ENCODE data around the gene S100A1. TPM values are rescaled to one million over a fixed set of nuclear protein-coding genes. Genes with fewer than 3 reads are reported as not detected.
A peak's percentile ranks its signal among the peaks of the same experiment; 100 is the strongest.

S100A1 gene
- total and polyA plus RNA-seq, 2 of the 13 experiments (the other 11 are each of a cell fraction or from before 2014, with no cell fraction given), result 120 to 251 TPM

DNA sequence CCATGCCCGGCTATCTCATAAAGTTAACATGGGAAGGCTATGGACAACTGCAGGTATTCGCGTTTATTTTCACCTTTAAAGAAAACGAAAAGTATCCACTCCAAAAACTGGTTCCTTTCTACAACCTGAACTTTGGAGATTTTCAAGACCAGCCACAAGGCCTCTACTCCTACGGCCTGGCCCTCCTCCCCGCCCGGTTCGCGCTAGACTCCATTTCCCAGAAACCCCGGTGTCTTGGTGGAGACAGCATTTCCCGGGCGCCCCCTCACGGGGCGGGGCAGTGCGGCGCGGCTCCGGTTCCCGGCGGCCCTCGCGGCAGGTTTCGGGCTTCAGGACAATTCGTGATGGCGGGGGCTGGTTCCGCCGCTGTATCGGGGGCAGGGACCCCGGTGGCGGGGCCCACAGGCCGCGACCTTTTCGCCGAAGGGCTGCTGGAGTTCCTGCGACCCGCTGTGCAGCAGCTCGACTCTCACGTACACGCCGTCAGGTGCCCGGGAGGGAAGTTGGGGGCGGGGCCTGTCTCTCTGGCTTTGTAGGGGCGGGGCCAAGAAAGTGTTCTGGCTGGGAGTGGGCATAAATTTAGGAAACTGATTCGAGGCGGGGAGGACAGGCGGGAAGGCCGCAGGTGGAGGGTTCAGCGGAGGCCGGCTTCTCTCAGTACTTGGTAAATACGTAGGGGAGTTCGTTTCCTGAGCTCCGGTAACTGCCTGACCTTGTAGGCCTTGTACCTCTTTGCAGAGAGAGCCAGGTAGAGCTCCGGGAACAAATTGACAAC, 30.4 kb downstream of the S100A1 start, which contains the start of gene SNAPIN (continued):
- TF ChIP-seq PITX1 (CRISPR knock-in tag; IDR thresholded peaks at IDR 0.05) (0 out of 2 replicates have a peak, but pooled peaks have one; percentile 43), FOSL1 (CRISPR knock-in tag; IDR thresholded peaks at IDR 0.05; ENCODE audit: borderline replicate concordance) (no peak), ZNF383 (CRISPR knock-in tag; IDR thresholded peaks at IDR 0.05; ENCODE audit: borderline replicate concordance) (no peak), ZIK1 (CRISPR knock-in tag; IDR thresholded peaks at IDR 0.05; ENCODE audit: borderline replicate concordance, low read depth) (no peak), ZNF883 (CRISPR knock-in tag; IDR thresholded peaks at IDR 0.05; ENCODE audit: not compliant biosample characterization) (peak; percentile 64), HIVEP1 (CRISPR knock-in tag; IDR thresholded peaks at IDR 0.05) (no peak), HNRNPL (IDR thresholded peaks at IDR 0.05; ENCODE audit: low read depth, low read length) (no peak), FOXA3 (CRISPR knock-in tag; IDR thresholded peaks at IDR 0.05) (no peak; the same call in none of the 2 replicates), POLR2A (IDR thresholded peaks at IDR 0.05; ENCODE audit: insufficient read depth in 1 of 2, low read depth in 2 of 2, low read length in 2 of 2) (peak; percentile 51 to 78; a peak in 3 of 4 replicates), TMF1 (CRISPR knock-in tag; IDR thresholded peaks at IDR 0.05; ENCODE audit: low read depth) (no peak), BORCS8-MEF2B (CRISPR knock-in tag; IDR thresholded peaks at IDR 0.05) (0 out of 2 replicates have a peak, but pooled peaks have one; percentile 18), ZNF138 (CRISPR knock-in tag; IDR thresholded peaks at IDR 0.05; ENCODE audit: low read depth) (no peak), TBL1XR1 (IDR thresholded peaks at IDR 0.05; ENCODE audit: borderline replicate concordance, low read length, partially characterized antibody) (no peak), FOXP1 (IDR thresholded peaks at IDR 0.05) (no peak), FOXP1 (CRISPR knock-in tag; IDR thresholded peaks at IDR 0.05) (no peak), ZNF567 (CRISPR knock-in tag; IDR thresholded peaks at IDR 0.05; ENCODE audit: borderline replicate concordance) (no peak), KMT2B (CRISPR knock-in tag; IDR thresholded peaks at IDR 0.05) (peak; percentile 84), ZNF354B (CRISPR knock-in tag; IDR thresholded peaks at IDR 0.05) (no peak), GZF1 (CRISPR knock-in tag; IDR thresholded peaks at IDR 0.05) (no peak)
- TF ChIP-seq, protein P1, sequence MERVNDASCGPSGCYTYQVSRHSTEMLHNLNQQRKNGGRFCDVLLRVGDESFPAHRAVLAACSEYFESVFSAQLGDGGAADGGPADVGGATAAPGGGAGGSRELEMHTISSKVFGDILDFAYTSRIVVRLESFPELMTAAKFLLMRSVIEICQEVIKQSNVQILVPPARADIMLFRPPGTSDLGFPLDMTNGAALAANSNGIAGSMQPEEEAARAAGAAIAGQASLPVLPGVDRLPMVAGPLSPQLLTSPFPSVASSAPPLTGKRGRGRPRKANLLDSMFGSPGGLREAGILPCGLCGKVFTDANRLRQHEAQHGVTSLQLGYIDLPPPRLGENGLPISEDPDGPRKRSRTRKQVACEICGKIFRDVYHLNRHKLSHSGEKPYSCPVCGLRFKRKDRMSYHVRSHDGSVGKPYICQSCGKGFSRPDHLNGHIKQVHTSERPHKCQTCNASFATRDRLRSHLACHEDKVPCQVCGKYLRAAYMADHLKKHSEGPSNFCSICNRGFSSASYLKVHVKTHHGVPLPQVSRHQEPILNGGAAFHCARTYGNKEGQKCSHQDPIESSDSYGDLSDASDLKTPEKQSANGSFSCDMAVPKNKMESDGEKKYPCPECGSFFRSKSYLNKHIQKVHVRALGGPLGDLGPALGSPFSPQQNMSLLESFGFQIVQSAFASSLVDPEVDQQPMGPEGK (CRISPR knock-in tag; IDR thresholded peaks at IDR 0.05), result peak; percentile 86
- TF ChIP-seq, protein P2, sequence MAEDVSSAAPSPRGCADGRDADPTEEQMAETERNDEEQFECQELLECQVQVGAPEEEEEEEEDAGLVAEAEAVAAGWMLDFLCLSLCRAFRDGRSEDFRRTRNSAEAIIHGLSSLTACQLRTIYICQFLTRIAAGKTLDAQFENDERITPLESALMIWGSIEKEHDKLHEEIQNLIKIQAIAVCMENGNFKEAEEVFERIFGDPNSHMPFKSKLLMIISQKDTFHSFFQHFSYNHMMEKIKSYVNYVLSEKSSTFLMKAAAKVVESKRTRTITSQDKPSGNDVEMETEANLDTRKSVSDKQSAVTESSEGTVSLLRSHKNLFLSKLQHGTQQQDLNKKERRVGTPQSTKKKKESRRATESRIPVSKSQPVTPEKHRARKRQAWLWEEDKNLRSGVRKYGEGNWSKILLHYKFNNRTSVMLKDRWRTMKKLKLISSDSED (CRISPR knock-in tag; IDR thresholded peaks at IDR 0.05), result no peak
- TF ChIP-seq, protein P3, sequence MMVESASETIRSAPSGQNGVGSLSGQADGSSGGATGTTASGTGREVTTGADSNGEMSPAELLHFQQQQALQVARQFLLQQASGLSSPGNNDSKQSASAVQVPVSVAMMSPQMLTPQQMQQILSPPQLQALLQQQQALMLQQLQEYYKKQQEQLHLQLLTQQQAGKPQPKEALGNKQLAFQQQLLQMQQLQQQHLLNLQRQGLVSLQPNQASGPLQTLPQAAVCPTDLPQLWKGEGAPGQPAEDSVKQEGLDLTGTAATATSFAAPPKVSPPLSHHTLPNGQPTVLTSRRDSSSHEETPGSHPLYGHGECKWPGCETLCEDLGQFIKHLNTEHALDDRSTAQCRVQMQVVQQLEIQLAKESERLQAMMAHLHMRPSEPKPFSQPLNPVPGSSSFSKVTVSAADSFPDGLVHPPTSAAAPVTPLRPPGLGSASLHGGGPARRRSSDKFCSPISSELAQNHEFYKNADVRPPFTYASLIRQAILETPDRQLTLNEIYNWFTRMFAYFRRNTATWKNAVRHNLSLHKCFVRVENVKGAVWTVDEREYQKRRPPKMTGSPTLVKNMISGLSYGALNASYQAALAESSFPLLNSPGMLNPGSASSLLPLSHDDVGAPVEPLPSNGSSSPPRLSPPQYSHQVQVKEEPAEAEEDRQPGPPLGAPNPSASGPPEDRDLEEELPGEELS (CRISPR knock-in tag; IDR thresholded peaks at IDR 0.05), result 0 out of 2 replicates have a peak, but pooled peaks have one; percentile 26
- TF ChIP-seq, protein P4, sequence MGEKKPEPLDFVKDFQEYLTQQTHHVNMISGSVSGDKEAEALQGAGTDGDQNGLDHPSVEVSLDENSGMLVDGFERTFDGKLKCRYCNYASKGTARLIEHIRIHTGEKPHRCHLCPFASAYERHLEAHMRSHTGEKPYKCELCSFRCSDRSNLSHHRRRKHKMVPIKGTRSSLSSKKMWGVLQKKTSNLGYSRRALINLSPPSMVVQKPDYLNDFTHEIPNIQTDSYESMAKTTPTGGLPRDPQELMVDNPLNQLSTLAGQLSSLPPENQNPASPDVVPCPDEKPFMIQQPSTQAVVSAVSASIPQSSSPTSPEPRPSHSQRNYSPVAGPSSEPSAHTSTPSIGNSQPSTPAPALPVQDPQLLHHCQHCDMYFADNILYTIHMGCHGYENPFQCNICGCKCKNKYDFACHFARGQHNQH (CRISPR knock-in tag; IDR thresholded peaks at IDR 0.05), result peak; percentile 73
